Measurements from ENCODE around the gene RDX. TPM values are rescaled to one million over a fixed set of nuclear protein-coding genes. Genes with fewer than 3 reads are reported as not detected.
"Not testable (repeated sequence)": the region's sequence is repeated elsewhere in the genome, so short reads cannot be mapped to it uniquely, and the experiment has no call there.

The RDX gene
- polyA plus RNA-seq, 12 donors = 81.3 to 1,379 (median 101) TPM

DNA sequence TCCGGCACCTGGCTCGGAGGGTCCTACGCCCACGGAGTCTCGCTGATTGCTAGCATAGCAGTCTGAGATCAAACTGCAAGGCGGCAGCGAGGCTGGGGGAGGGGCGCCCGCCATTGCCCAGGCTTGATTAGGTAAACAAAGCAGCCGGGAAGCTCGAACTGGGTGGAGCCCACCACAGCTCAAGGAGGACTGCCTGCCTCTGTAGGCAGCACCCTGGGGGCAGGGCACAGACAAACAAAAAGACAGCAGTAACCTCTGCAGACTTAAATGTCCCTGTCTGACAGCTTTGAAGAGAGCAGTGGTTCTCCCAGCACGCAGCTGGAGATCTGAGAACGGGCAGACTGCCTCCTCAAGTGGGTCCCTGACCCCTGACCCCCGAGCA, 87.1 kb downstream of the RDX start:
- DNase-seq = not testable (repeated sequence)

DNA sequence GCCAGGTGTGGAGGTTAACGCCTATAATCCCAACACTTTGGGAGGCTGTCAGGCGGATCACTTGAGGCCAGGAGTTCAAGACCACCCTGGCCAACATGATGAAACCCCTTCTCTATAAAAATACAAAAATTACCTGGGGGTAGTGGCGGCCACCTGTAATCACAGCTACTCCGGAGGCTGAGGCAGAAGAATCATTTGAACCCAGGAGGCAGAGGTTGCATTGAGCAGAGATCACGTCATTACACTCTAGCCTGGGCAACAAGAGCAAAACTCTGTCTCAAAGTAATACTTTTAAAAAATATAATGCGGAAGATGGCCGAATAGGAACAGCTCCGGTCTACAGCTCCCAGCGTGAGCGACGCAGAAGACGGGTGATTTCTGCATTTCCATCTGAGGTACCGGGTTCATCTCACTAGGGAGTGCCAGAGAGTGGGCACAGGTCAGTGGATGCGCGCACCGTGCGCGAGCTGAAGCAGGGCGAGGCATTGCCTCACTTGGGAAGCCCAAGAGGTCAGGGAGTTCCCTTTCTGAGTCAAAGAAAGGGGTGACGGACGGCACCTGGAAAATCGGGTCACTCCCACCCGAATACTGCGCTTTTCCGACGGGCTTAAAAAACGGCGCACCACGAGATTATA, 87.6 kb downstream of the RDX start:
- DNase-seq = not testable (repeated sequence)

DNA sequence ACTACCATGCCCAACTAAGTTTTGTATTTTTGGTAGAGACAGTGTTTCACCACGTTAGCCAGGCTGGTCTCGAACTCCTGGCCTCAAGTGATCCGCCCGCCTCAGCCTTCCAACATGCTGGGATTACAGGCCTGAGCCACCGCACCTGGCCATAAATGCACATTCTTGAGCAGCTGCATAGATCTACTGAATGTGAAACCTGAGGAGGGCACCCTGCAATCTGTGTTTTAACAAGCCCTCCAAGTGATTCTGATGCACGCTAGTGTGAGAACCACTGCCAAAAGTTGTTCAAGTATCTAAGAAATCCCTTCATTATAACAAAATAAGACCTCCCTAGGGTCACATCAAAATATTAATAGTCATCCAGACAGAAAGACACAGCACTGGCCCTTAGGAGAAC, 89.3 kb downstream of the RDX start:
- peak; percentile 15 for DNase-seq

DNA sequence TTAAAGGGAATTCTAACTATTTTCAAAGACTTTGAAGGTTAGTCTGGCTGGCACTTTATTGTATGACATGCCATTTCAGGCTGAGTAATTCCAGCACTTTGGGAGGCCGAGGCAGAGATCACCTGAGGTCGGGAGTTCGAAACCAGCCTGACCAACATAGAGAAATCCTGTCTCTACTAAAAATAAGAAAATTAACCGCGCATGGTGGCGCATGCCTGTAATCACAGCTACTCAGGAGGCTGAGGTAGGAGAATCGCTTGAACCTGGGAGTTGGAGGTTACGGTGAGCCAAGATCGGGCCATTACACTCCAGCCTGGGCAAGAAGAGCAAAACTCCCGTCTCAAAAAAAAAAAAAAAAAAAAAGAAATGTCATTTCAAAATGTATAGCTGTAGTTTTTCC, 95.6 kb downstream of the RDX start:
- DNase-seq = no peak

DNA sequence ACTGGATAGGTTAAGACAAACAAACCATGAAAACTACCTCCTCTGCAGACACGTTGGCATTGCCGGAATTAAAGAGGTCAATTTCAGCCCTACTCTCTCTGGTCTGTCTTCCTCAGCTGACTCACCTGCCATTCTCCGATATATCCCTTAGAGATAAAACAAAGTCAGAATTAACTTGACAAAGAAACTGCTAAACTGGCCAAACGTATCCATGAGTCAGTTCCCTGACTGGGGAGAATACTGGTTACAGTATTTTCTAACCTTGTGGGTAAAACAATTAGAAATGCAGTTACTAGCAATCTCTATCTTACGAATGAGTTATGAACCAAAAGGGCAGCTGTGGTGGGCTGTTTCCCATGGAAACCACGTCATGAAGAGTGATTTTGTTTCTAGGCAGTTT, 96.2 kb downstream of the RDX start:
- DNase-seq = no peak

DNA sequence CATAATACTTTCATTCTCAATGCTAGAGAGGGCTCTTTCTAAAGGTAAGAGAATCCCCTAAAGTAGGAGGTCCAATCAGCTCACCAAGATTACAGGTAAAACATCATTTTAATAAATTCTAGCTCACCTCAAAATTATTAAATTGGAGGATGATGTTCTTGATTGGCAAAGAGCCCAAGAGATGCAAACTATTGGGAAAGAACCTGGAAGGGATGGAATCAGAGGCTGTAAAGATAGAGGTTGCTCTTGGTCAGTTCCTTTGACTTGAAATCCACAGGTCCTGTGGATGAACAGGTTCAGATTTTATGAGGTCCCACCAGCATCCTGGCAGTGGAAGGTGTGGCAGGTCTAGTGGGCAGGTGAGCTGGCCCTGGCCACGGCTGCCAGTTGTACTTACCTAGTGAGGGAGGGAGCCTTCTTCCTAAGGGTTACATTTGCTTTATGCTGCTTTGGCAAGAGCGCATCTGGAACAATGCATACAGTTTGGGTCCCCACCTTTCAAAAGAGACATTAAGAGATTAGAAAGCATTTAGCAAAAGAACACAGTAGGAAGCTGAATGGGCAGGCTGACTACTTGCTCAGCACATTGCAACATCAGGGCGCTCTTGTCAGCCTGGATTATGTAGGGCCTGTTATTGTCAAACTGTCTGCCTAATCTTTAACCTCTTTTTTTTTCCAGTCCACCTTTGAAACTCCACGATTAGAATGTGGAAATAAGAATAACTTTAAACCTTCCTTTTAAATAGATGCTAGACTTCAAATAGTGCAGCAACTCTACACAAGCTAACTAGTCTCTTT, 97.0 kb downstream of the RDX start:
- DNase-seq = no peak

DNA sequence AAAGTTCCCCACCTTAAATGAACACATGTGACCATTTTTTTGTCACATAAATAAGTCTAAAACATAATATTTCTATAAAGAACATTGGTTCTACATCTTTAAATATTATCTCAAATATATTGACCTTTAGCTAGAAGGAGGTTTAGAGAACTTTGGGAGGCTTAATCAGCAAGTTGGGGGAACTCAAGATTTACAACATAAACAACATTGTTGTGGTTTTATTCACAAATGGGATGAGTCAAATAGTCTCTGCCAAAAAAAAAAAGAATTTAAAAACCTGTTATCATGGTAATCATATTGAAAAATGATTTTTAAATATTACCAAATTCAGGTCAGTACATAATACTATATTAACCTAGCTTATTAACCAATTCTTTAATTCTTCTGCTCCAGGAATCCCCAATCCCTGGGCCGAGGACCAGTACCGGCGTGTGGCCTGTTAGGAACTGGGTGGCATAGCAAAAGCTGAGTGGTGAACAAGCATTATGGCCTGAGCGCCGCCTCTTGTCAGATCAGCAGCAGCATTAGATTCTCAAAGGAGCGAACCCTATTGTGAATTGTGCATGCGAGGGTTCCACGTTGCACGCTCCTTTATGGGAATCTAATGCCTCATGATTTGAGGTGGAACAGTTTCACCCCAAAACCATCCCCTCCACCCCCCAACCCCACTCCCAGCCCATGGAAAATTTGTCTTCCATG, 98.2 kb downstream of the RDX start:
- no peak for DNase-seq

DNA sequence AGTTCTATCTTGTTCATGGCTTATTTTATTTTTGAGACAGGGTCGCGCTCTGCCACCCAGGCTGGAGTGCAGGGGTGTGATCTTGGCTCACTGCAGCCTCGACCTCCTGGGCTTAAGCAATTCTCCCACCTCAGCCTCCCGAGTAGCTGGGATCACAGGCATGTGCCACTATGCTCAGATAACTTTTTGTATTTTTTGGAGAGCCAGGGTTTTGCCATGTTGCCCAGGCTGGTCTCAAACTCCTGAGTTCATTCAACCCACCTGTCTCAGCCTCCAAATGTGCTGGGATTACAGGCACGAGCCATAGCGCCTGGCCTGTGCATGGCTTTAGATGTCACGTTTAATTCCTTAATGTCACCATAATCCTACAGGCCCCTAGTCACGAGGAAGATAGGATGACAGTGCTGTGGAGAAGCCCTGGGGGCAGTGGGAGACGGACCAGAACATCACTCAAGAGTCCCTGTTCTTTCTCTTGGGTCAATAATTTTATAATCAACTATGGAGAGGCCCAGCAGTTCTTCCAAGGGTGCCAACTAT, 99.5 kb downstream of the RDX start:
- no peak for DNase-seq

DNA sequence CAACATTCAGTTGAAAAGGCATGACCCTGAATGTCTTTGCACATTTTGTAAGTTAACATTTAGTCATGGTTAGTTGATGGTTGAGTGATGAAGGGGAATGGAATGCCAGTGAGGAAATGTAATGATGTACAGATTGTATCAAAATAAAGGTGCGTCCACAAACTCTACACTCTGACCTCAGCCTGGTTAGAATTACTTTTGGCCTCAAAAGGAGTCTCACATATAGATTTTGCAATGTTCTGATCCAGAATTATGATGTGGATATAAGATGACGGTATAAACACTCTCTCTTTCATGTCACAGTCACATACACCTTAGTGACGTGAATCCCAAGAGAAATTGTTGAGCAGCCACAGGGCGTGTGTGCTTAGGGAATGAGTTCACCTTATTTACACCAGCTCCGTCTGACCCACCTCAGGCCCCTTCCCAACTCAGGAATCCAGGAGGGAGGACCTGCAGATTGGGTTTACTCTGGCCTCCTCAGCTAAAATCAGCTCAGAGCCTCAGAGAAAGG, 100.1 kb downstream of the RDX start:
- DNase-seq = no peak

DNA sequence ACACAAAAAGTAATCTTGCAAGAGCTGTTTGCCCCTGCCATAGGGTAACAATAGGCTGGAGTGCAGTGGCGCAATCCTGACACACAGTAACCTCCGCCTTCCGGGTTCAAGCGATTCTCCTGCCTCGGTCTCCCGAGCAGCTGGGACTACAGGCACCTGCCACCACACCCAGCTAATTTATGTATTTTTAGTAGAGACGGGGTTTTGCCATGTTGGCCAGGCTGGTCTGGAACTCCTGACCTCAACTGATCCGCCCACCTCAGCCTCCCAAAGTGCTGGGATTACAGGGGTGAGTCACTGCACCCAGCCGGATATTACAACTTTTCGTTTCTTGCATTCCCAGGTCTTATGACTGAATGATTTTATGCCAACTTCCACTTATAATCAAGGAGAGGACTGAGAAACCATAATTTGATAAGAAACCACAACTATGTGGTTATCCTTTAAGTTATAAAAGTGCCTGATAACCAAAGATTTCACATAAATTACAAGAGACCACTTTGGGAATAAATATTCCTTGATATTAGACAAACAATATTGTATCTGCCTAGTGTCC, 102.1 kb downstream of the RDX start:
- not testable (repeated sequence) for DNase-seq

DNA sequence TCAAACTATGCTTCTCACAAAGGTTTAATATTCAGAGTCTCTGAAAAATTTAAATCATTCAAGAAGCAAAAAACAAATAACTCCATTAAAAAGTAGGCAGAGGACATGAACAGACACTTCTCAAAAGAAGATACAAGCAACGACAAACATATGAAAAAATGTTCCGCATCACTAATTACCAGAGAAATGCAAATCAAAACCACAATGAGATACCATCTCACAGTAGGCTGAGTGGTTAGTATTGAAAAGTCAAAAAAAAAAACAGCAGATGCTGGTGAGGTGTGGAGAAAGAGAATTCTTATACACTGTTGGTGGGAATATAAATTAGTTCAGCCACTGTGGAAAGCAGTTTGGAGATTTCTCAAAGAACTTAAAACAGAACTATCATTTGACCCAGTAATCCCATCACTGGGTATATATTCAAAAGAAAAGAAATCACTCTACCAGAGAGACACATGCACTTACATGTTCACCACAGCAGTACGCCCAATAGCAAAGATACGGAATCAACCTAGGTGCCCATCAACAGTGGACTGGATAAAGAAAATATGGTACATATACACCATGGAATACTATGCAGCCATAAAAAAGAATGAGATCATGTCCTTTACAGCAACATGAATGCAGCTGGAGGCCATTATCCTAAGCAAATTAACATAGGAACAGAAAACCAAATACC, 103.7 kb downstream of the RDX start:
- not testable (repeated sequence) for DNase-seq

DNA sequence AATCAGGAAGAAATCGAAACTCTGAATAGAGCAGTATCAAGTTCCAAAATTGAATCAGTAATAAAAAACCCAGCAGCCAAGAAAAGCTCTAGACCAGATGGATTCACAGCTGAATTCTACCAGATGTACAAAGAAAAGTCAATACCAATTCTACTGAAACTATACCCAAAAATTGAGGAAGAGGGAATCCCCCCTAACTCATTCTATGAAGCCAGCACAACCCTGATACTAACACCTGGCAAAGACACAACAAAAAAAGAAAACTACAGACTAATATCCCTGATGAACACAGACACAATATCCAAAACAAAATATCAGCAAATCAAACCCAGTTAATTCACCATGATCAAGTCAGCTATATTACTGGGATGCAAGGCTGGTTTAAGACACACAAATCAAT, 105.5 kb downstream of the RDX start:
- no peak for DNase-seq

DNA sequence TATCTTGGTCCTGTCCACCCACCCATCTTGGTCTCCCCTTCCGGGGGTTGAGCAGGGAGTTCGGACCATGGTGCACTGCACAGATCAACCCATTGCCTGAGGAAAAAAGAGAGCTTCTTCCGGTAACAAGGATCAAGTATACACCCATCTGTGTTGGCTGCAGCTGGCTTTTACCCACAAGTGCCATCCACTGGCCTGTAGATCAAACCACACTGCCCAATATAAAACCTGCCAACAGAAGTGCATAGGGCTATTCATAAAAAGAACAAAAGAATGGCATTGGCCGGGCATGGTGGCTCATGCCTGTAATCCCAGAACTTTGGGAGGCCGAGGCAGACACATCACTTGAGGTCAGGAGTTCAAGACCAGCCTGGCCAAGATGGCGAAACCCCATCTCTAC, 108.7 kb downstream of the RDX start:
- DNase-seq = no peak

DNA sequence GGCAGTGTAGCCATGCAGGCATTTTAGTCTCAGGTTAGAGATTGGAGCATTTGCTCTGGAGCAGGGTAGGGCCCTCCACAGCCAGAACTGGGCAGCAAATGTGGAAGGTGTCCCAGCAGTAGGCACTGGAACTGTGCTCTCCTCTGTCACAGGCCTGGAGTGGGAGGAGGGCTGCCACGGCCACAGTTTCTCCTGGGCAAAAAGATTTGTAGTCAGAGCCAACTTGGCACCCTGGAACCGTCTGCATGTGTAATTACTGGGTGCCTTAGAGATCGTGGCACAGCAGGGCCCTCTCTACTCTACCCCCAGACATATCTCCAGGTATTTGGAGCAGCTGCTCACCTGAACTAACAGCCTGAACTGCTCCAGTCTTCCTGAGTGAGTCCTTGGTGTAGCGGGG, 109.5 kb downstream of the RDX start:
- no peak for DNase-seq

DNA sequence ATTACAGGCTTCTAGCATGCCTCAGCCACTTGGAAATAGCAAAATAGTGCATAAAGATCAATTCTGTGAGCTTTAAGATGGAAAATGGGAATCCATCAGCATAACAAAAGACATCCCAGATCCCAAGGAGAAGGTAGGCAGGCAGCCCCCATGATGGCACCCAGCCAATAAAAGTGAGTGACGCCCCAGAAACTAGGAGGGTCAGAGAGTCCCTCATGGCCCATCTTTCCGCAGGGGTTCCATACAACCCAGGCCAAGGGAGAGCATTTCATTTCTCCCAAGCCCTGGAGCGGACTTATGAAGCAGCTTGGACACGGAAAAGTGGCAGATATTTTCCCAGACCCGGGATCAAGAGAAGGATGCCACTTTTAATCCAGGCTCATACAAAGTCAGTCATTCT, 110.0 kb downstream of the RDX start:
- no peak for DNase-seq

DNA sequence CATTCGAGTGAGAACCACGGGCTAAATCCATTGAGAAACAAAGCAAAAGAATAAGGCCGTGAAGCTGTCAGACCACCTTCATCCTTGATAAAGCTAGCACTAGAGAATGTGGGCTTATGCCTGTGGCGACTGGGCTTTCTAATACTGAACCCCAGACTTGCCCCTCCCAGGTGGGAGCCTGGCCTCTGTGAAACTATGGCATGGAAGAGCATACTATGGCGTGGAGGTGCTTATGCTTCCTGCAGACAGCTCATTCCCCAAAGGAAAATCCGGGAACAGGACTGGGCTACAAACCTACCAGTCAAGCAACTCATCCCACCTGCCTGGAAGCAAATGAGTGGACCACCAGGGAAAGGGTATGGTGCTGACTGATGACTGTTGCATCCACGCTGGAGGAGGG, 110.8 kb downstream of the RDX start:
- DNase-seq = no peak

DNA sequence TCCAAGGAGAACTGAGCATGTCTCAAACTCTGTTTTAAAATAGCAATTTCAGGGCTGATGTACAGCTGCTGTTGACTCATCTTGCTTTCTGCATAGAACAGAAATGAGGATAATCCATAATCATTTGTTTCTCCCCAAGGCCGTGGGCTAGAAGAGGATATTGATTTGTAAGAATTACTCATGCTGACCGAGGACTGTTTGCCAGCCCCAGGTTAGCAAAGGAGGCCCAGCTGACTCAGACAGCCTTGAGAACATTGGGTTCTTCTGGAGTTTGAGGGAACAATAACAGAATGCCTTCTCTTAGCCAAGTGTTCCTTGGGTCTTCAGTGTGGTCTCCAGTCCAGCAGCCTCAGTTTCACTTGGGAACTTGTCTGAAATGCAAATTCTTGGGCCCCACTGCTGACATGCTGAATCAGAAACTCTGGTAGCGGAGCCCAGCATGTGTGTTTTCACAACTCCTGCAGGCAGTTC, 111.3 kb downstream of the RDX start:
- no peak for DNase-seq

DNA sequence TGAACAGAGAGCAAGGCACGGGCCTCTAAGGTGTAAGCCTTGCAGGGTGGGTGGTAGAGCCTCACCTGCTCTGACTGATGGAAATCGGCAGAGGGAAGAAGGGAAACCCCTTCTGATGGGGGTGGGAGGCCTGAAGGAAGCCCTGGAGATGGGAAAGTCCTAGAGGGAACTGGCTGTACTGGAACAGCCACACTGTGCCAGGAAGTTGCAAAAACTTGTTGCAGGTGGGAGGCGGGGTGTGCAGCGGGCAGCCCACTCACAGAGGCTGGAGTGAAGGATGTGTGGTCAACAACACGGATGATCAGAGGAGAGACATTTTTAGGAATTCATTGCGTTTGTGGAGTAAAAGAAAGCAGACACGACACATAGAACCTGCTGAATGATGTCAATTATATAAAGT, 112.0 kb downstream of the RDX start:
- no peak for DNase-seq

DNA sequence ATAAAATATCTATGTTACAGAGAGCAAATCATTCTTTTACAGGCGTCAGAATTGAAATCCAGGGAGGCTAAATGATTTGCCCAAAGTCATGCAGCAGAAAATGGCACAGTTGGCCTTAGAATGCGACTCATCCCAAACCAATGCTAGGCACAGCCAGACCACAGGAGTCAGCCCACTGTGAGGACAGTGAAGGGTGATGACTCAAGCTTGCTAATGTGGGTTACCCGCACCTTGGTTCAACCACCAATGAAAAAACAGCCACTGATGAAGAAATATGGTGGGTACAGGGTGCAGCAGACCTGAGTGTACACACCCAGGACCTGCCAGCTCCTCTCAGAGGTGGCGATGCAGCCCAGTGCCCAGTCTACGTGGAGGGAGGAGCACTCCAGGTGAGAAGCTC, 113.5 kb downstream of the RDX start:
- no peak for DNase-seq

DNA sequence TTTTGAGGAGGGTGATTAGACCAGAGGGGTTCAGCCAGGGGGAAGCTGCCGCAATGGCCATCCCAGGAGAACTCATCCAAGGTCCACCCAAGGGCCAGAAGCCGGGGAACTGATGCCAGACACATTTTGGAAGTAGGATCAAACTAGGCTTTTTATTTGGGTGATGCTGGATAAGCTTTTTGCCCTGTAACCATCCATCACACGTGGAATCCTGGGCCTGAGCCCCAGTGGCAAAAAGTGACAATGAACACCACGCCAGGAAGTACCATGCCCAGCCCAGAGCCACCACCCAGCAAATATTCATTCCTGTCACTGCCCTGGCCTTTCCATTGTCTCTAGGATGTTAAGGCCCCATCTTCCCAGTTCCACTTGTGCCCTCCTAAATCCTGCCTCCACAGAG, 117.3 kb downstream of the RDX start:
- no peak for DNase-seq

DNA sequence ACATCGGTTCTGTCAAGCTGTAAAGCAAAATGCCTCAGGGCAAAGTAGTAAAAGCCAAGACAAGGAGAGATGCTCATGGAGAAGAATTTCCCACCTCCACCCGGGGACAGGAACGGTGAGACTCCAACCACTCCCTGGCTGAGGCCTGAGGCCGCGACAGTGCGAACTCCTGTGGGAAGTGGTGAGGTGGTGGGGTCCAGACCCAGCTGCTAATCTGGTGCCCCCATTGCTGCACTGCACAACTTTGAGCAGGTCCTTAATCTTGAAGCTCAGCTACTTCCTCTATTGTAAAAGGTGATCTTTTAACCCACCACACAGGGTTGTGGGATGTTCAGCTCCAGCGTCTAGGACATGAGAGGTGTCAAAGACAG, 119.3 kb downstream of the RDX start:
- no peak for DNase-seq

Data from muscle of arm (tissue), 12 donors.